Smooth muscle cell (in vitro differentiated cells): ENCODE measurements around the gene PRR5. TPM values are rescaled to one million over a fixed set of nuclear protein-coding genes. Genes with fewer than 3 reads are reported as not detected.
"Not testable (repeated sequence)": the region's sequence is repeated elsewhere in the genome, so short reads cannot be mapped to it uniquely, and the experiment has no call there.

ENCODE experiments used
- DNase-seq: peaks from one replicate; lab custom pipeline; 2025; ENCODE audit not compliant: unreplicated experiment; lab: John Stamatoyannopoulos, UW
- H2AFZ ChIP-seq: fragments of 200-600 bp; sonication (generic); 2 replicates; pipeline ENCODE4 v1.6.0; 2016; ENCODE audit warnings: antibody characterized with exemption, low read depth, mild to moderate bottlenecking
- H3F3A ChIP-seq: fragments of 200-600 bp; sonication (generic); 2 replicates; pipeline ENCODE4 v1.6.0; 2017; ENCODE audit warnings: antibody characterized with exemption, low read depth
- H3K27ac ChIP-seq: fragments of 200-600 bp; sonication (generic); 2 replicates; pipeline ENCODE4 v1.5.1; 2016; ENCODE audit warnings: low read depth, mild to moderate bottlenecking
- H3K27me3 ChIP-seq: fragments of 200-600 bp; sonication (generic); 2 replicates; pipeline ENCODE4 v1.6.1; 2016; ENCODE audit warnings: low read depth, mild to moderate bottlenecking
- H3K36me3 ChIP-seq: fragments of 200-600 bp; sonication (generic); 2 replicates; pipeline ENCODE4 v1.5.1; 2016; ENCODE audit warnings: low read depth
- H3K4me1 ChIP-seq: fragments of 200-600 bp; sonication (generic); 2 replicates; pipeline ENCODE4 v1.5.1; 2016; ENCODE audit warnings: low read depth
- H3K4me2 ChIP-seq: fragments of 200-600 bp; sonication (generic); 2 replicates; pipeline ENCODE4 v1.6.0; 2016; ENCODE audit warnings: mild to moderate bottlenecking
- H3K4me3 ChIP-seq: fragments of 200-600 bp; sonication (generic); 2 replicates; pipeline ENCODE4 v1.5.1; 2016; ENCODE audit warnings: mild to moderate bottlenecking
- H3K79me2 ChIP-seq: fragments of 200-600 bp; sonication (generic); 2 replicates; pipeline ENCODE4 v1.6.0; 2016; ENCODE audit warnings: low read depth, mild to moderate bottlenecking
- H3K9ac ChIP-seq: fragments of 200-600 bp; sonication (generic); 2 replicates; pipeline ENCODE4 v1.6.0; 2016; ENCODE audit warnings: low read depth
- H3K9me3 ChIP-seq: fragments of 200-600 bp; sonication (generic); replicated peaks from 2 replicates; pipeline ENCODE4 v1.5.1; 2016; ENCODE audit warnings: low read depth
- H4K20me1 ChIP-seq: fragments of 200-600 bp; sonication (generic); 2 replicates; pipeline ENCODE4 v1.6.0; 2016; ENCODE audit warnings: low read depth
- WGBS: methylation state at CpG from one replicate; pipeline ENCODE4 v1.1.7; 2016; ENCODE audit warnings: low lambda C conversion rate; 5-methylcytosine and 5-hydroxymethylcytosine counted together
- polyA plus RNA-seq: library from polyadenylated mRNA; unstranded; fragments of >200 nt; fragmentation: Nextera tagmentation; extraction: Ambion mirVana; gene quantifications from 2 replicates; pipeline ENCODE4 v1.2.1, GENCODE V29; 2016
- total RNA-seq: library from RNA; depleted of rRNA; stranded (reverse); fragments of >200 nt; gene quantifications from 2 replicates; pipeline ENCODE4 v1.2.3, GENCODE V29; 2014
- TF ChIP-seq, protein P1 (sequence below): fragments of 200-600 bp; sonication (generic); IDR thresholded peaks from 2 replicates; pipeline ENCODE4 v1.5.1; 2017; ENCODE audit warnings: borderline replicate concordance, mild to moderate bottlenecking, antibody characterized with exemption; ENCODE audit not compliant: insufficient read depth, poor library complexity, severe bottlenecking

The PRR5 gene
- total and polyA plus RNA-seq, 2 experiments from 2014 or later: 16.3 to 25.5 TPM

DNA sequence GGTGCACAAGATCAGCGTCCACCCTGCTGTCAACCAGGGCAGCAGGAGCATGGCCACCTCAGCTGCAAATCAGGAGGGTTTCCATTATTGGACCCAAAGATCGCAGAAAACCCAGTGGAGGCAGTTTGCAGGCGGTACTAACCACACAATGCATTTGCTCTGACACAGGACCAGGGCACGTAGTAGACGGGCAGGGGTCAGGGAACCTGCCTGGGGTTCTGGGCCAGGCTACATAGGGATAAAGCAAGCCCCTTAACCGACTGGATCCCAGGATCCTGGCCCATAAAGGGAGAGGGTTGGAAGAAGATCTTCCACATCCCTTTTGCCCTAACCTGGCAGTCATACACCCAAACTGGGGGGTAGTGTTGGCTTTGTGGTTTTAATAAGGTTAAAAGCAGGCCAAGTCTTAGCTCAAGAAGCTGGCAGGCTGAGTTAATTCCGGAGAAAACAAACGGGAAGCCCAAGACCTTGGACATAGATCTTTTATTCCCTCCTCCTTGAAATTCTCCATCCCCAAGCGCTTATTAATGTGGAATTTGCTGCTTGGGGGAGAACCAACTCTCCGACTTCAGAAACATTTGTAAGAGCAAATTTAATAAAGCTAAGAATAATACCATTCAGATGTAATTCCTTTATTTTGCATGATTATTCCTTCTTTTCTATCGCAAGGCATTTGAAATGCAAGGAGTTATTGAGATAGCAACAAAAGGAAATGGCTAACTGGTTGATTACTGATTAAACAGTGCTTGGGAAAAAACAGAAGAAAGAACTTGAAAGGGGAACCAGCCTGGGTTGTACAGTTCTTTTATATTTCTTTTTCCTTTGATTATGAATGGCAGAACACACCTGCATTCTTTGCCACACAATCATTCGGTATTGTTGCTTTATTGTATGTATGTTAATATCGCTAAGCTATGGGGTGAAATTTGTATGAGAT lies 44.1 kb downstream of the PRR5 start:
- H3K4me3 ChIP-seq: peak overlapping the region; percentile 10
- no peaks in the 10 kb centered on the region for H4K20me1 ChIP-seq
- no peaks in the 10 kb centered on the region for H3K79me2 ChIP-seq
- 80% methylated on average over 13 of the region's 13 CpGs for WGBS
- no peak overlapping the region for H3K4me2 ChIP-seq
- H3K27me3 ChIP-seq: no peaks in the 10 kb centered on the region
- H3F3A ChIP-seq: no peaks in the 10 kb centered on the region
- no peak for DNase-seq
- no peak overlapping the region for H3K27ac ChIP-seq
- no peaks in the 10 kb centered on the region for H3K9me3 ChIP-seq
- TF ChIP-seq, protein P1, sequence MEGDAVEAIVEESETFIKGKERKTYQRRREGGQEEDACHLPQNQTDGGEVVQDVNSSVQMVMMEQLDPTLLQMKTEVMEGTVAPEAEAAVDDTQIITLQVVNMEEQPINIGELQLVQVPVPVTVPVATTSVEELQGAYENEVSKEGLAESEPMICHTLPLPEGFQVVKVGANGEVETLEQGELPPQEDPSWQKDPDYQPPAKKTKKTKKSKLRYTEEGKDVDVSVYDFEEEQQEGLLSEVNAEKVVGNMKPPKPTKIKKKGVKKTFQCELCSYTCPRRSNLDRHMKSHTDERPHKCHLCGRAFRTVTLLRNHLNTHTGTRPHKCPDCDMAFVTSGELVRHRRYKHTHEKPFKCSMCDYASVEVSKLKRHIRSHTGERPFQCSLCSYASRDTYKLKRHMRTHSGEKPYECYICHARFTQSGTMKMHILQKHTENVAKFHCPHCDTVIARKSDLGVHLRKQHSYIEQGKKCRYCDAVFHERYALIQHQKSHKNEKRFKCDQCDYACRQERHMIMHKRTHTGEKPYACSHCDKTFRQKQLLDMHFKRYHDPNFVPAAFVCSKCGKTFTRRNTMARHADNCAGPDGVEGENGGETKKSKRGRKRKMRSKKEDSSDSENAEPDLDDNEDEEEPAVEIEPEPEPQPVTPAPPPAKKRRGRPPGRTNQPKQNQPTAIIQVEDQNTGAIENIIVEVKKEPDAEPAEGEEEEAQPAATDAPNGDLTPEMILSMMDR: no peak
- H3K9ac ChIP-seq: no peak overlapping the region
- H3K36me3 ChIP-seq: no peaks in the 10 kb centered on the region
- H3K4me1 ChIP-seq: no peaks in the 10 kb centered on the region
- H2AFZ ChIP-seq: no peak overlapping the region

DNA sequence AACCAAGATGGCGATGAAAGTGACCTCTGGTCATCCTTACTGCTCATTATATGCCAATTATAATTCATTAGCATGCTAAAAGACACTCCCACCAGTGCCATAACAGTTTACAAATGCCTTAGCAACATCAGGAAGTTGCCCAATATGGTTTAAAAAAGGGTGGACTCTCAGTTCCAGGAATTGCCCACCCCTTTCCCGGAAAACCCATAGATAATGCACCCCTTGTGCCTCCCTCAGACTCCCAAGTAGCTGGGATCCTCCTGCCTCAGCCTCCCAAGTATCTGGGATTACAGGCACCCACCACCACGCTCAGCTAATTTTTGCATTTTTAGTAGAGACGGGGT lies 45.8 kb downstream of the PRR5 start:
- H2AFZ ChIP-seq, H3K79me2 ChIP-seq, H3K9me3 ChIP-seq, H4K20me1 ChIP-seq, H3K27ac ChIP-seq, H3K36me3 ChIP-seq, H3K9ac ChIP-seq, H3K4me2 ChIP-seq, H3K4me3 ChIP-seq, H3F3A ChIP-seq, DNase-seq, H3K4me1 ChIP-seq: not testable (repeated sequence)
- peaks cover 14% of the 10 kb centered on the region for H3K27me3 ChIP-seq
- WGBS: 100% methylated on average over 4 of the region's 4 CpGs

DNA sequence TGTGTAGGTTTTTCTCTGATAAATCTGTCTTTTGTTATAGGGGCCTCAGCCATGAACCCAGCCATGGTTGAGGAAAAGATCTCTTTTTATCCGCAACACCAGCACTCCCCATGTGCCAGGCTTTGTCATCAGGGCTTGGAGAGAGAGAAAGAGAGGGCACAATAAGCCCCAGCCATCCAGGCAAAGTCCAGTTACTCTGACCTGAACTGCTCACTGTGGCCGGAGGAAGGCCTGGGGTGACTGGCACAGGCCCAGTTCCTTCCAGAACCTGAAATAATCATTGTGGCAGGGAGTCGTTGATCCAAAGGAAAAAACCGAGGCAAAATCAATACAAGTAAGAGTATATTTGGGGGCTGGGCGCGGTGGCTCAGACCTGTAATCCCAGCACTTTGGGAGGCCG lies 46.5 kb downstream of the PRR5 start:
- no peak overlapping the region for H2AFZ ChIP-seq
- H3F3A ChIP-seq: no peaks in the 10 kb centered on the region
- peaks cover 22% of the 10 kb centered on the region for H3K27me3 ChIP-seq
- H3K79me2 ChIP-seq: no peaks in the 10 kb centered on the region
- WGBS: 96% methylated on average over 7 of the region's 7 CpGs
- no peak overlapping the region for H3K9ac ChIP-seq
- no peaks in the 10 kb centered on the region for H3K36me3 ChIP-seq
- H3K27ac ChIP-seq: no peak overlapping the region
- TF ChIP-seq, protein P1: no peak
- H3K4me2 ChIP-seq: no peak overlapping the region
- no peak overlapping the region for H3K4me3 ChIP-seq
- no peaks in the 10 kb centered on the region for H3K9me3 ChIP-seq
- no peak for DNase-seq
- peaks cover 2% of the 10 kb centered on the region for H4K20me1 ChIP-seq
- H3K4me1 ChIP-seq: peaks cover 5% of the 10 kb centered on the region

DNA sequence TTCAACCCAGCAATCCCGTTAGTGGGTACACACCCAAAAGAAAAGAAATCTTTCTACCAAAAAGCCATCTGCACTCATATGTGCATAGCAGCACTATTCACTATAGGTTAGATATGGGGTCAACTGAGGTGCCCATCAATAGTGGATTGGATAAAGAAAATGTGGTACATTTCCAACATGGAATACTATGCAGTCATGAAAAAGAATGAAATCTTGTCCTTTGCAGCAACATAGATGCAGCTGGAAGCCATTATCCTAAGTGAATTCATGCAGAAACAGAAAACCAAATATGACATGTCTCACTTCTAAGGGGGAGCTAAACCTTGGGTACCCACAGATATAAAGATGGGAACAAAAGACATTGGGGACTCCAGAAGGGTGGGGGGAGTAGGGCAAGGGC lies 48.5 kb downstream of the PRR5 start:
- DNase-seq: no peak

More for the DNA sequence above, 48.5 kb downstream of the PRR5 start:
- no peaks in the 10 kb centered on the region for H3F3A ChIP-seq
- WGBS: 100% methylated on average over 1 of the region's 1 CpG
- peaks cover 5% of the 10 kb centered on the region for H4K20me1 ChIP-seq
- no peak overlapping the region for H3K4me3 ChIP-seq
- H3K36me3 ChIP-seq: no peaks in the 10 kb centered on the region
- no peak overlapping the region for H3K27ac ChIP-seq
- H3K27me3 ChIP-seq: peaks cover 24% of the 10 kb centered on the region
- no peaks in the 10 kb centered on the region for H3K9me3 ChIP-seq
- no peak overlapping the region for H3K9ac ChIP-seq
- no peak overlapping the region for H3K4me2 ChIP-seq
- H3K79me2 ChIP-seq: no peaks in the 10 kb centered on the region
- H3K4me1 ChIP-seq: peaks cover 5% of the 10 kb centered on the region
- no peak overlapping the region for H2AFZ ChIP-seq
- TF ChIP-seq, protein P1: no peak
